Body of pancreas (tissue), 4 donors: ENCODE data around the gene SYDE1. TPM values are rescaled to one million over a fixed set of nuclear protein-coding genes. Genes with fewer than 3 reads are reported as not detected.

ENCODE experiments used
- ATAC-seq: fragments of 150-250 bp; one replicate; pipeline ENCODE4 v1.9.1; 2016
- DNase-seq, 4 donors: peaks; one replicate each; pipeline ENCODE4 v3.0.0-alpha.2; 2019
- H3K27ac ChIP-seq, 4 donors: fragments of 200-600 bp; sonication (generic); 1 replicate in 3 of 4; 2 replicates in 1 of 4; pipeline versions ENCODE4 v1.5.1 to v1.6.1; 2016 to 2019; ENCODE audit warnings: mild to moderate bottlenecking in 1 of 4, mixed read lengths in 1 of 4, moderate library complexity in 1 of 4
- H3K27me3 ChIP-seq, 2 donors: fragments of 200-600 bp; sonication (generic); one replicate each; pipeline ENCODE4 v1.6.0; 2016; ENCODE audit warnings: mild to moderate bottlenecking in 1 of 2
- H3K36me3 ChIP-seq, 2 donors: fragments of 200-600 bp; sonication (generic); replicated peaks in 1 of 2; 2 replicates each; pipeline ENCODE4 v1.5.1; 2016; ENCODE audit warnings: low read depth in 2 of 2; ENCODE audit not compliant: insufficient read depth in 1 of 2
- H3K4me1 ChIP-seq: fragments of 200-600 bp; sonication (generic); one replicate; pipeline ENCODE4 v1.6.0; 2016
- H3K4me3 ChIP-seq, 2 donors: fragments of 200-600 bp; sonication (generic); 1 replicate in 1 of 2; 2 replicates in 1 of 2; pipeline ENCODE4 v1.5.1; 2016 to 2019
- H3K9me3 ChIP-seq, 3 donors: fragments of 200-600 bp; sonication (generic); 1 replicate in 2 of 3; 2 replicates in 1 of 3; pipeline ENCODE4 v1.5.1; 2016
- POLR2A ChIP-seq, 3 donors: fragments of 450-650 bp; IDR thresholded peaks; one replicate each; pipeline ENCODE4 v1.6.1; 2016; ENCODE audit warnings: antibody characterized with exemption in 3 of 3, mild to moderate bottlenecking in 2 of 3
- WGBS, 2 donors: methylation state at CpG; one replicate each; pipeline ENCODE4 v1.1.5; 2017; 5-methylcytosine and 5-hydroxymethylcytosine counted together
- intact Hi-C: fragments of 100-400 bp; cut with DNase I; formaldehyde crosslinking; loops from one replicate; pipeline ENCODE4 v1.15.1; 2023
- total RNA-seq, 2 donors: library from RNA; depleted of rRNA; stranded (reverse); fragments of >200 nt; gene quantifications; one replicate each; pipeline ENCODE4 v1.1.0, GENCODE V29; 2016
- TF ChIP-seq, protein P1 (sequence below), 7 experiments: fragments of 450-650 bp in 4 of 7; fragments of 200-600 bp in 3 of 7; sonication (generic) in 3 of 7; IDR thresholded peaks; one replicate each; pipeline ENCODE4 v1.5.1; 2016 to 2019; ENCODE audit warnings: antibody characterized with exemption in 7 of 7

SYDE1 gene
- total RNA-seq, 2 donors from 2014 or later: 6.3 to 9.9 TPM

DNA sequence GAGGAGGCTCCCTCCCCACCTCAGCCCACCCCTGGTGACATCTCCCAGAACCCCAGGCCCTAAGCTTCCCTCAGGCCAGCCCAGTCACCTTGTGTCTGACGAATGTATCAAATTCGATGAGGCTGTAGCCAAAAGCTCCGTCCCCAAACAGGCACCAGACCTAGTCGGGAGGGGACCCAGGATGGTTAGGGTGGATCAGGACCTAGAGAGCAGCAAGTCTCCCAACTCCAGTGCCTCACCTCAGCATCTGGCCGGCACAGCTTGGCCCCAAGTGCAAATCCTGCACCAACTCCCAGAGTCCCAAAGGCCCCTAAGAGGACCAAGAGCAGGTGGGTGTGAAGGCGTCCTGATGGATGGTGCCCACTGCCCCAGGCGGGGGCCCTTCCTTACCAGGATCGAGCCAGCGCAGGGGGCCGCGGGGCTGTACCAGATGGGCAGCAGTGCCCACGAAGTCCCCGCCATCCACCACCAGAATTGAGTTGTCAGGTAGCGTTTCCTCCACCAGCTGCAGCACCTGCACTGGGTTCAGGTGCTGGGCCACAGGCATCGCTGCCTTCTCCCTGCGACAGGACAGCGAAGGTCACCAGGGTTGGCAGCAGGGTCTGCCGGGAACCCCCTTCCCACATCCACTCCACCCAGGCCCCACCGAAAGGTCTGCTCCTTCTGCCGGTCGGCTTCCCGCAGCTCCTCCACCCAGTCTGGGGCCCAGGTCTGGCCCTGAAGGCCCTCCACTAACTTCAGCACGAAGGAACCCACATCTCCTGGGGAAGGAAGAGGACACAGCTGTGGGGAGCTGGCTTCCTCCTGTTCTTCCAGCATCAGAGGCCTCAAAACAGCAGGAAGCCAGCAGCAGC is 8.8 kb downstream of the SYDE1 start:
- intact Hi-C loops: no loop called here
- H3K27ac ChIP-seq: no peak overlapping the region
- peaks cover 0 to 26% of the 10 kb centered on the region in 2 donors for H3K36me3 ChIP-seq
- ATAC-seq (no peak), DNase-seq (no peak)
- no peaks in the 10 kb centered on the region for H3K4me1 ChIP-seq
- 86 to 91% methylated on average over 13 to 18 of the region's 23 CpGs for WGBS, 2 donors
- TF ChIP-seq POLR2A (IDR thresholded peaks at IDR 0.05): no peak
- TF ChIP-seq, protein P1, sequence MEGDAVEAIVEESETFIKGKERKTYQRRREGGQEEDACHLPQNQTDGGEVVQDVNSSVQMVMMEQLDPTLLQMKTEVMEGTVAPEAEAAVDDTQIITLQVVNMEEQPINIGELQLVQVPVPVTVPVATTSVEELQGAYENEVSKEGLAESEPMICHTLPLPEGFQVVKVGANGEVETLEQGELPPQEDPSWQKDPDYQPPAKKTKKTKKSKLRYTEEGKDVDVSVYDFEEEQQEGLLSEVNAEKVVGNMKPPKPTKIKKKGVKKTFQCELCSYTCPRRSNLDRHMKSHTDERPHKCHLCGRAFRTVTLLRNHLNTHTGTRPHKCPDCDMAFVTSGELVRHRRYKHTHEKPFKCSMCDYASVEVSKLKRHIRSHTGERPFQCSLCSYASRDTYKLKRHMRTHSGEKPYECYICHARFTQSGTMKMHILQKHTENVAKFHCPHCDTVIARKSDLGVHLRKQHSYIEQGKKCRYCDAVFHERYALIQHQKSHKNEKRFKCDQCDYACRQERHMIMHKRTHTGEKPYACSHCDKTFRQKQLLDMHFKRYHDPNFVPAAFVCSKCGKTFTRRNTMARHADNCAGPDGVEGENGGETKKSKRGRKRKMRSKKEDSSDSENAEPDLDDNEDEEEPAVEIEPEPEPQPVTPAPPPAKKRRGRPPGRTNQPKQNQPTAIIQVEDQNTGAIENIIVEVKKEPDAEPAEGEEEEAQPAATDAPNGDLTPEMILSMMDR (IDR thresholded peaks at IDR 0.05): no peak
- H3K4me3 ChIP-seq: no peak overlapping the region
- H3K9me3 ChIP-seq: no peaks in the 10 kb centered on the region
- no peaks in the 10 kb centered on the region for H3K27me3 ChIP-seq

DNA sequence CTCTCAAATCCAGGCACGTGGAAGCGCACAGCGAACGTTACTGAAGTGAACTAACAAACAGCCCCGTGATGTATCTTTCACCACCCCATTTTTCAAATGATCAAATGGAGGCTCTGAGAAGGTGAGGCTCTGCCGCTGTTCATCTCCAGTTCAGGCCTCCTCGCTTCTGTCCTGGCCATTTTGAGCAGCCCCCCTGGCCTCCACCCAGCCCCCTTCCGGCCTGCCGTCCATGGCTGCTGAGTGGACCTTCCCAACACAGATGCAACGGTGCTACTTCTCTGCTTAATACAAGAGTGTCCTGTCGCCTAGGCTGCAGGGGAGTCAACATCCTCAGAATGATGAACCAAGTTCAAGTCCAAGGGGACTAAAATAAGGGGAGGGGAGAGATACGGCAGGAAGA is 9.7 kb downstream of the SYDE1 start:
- peaks cover 0 to 26% of the 10 kb centered on the region in 2 donors for H3K36me3 ChIP-seq
- intact Hi-C loops: no loop called here
- H3K27ac ChIP-seq: no peak overlapping the region
- H3K4me1 ChIP-seq: no peaks in the 10 kb centered on the region
- TF ChIP-seq, protein P1 (IDR thresholded peaks at IDR 0.05): no peak
- TF ChIP-seq POLR2A (IDR thresholded peaks at IDR 0.05): no peak
- no peak for ATAC-seq
- H3K9me3 ChIP-seq: no peaks in the 10 kb centered on the region
- WGBS, 2 donors: 93 to 95% methylated on average over 12 of the region's 12 CpGs
- no peaks in the 10 kb centered on the region for H3K27me3 ChIP-seq
- no peak overlapping the region for H3K4me3 ChIP-seq
- DNase-seq: no peak

DNA sequence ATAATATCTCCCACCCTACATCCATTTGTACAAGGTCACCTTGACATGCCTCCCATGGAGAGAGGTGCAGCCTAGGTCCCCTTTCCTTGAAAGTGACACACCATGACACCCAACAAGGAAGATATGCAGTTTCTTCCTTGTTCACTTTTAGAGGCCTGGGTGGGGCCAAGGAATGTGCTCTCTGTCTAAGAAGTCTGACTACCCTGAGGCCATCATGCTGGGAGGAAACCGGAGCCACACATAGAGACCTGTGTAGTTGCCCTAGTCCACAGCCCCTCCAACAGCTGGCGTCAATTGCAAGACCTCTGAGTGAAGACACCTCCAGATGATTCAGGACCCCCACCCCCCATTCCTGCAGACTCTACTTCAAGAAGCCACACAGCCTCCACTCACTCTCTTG is 11.0 kb downstream of the SYDE1 start:
- no peaks in the 10 kb centered on the region for H3K27me3 ChIP-seq
- H3K9me3 ChIP-seq: no peaks in the 10 kb centered on the region
- TF ChIP-seq, protein P1 (IDR thresholded peaks at IDR 0.05): no peak
- no peak for TF ChIP-seq POLR2A (IDR thresholded peaks at IDR 0.05)
- 83 to 95% methylated on average over 1 to 2 of the region's 2 CpGs for WGBS, 2 donors
- ATAC-seq (no peak), DNase-seq (no peak)
- H3K36me3 ChIP-seq: peaks cover 0 to 32% of the 10 kb centered on the region in 2 donors
- H3K27ac ChIP-seq: no peak overlapping the region
- no peak overlapping the region for H3K4me3 ChIP-seq
- H3K4me1 ChIP-seq: no peaks in the 10 kb centered on the region
- intact Hi-C loops: no loop called here

DNA sequence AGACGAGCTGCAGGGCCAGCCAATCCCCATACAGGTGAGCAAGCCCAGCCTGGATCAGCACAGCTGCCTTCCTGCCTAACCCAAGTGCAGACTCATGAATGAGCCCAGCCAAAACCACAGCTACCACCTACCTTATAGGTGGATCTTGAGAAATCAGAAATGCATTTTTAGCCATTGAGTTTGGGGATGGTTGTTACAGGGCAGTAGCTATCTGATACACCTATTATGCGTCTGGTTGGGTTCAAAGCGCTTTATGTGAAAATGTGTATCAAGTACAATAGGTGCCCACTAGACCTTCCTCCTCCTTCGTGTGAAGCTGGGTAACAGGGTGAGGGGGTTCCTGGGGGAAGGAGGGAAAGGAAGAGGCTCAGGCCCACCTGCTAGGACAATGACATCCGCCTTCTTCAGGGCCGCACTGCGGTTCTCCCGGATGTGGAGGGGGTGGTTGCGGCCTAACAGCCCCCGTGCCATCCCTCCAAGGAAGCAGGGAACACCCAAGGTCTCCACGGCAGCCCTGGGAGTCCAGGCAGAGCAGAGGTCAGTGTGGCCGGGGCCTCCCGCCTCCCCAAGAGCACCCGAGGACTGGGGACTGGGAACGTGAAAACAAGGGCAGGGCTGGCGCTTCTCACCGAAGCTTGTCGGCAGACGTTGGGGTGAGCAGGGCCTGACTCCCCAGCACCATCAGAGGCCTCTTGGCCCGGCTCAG is 11.7 kb downstream of the SYDE1 start:
- WGBS, 2 donors: 94 to 96% methylated on average over 16 to 19 of the region's 20 CpGs
- no peak overlapping the region for H3K27ac ChIP-seq
- peaks cover 6% of the 10 kb centered on the region for H3K4me1 ChIP-seq
- H3K36me3 ChIP-seq: peaks cover 0 to 30% of the 10 kb centered on the region in 2 donors
- ATAC-seq (no peak), DNase-seq (no peak)
- no peaks in the 10 kb centered on the region for H3K9me3 ChIP-seq
- no peak for TF ChIP-seq POLR2A (IDR thresholded peaks at IDR 0.05)
- TF ChIP-seq, protein P1 (IDR thresholded peaks at IDR 0.05): no peak
- no peak overlapping the region for H3K4me3 ChIP-seq
- intact Hi-C loops: no loop called here
- H3K27me3 ChIP-seq: no peaks in the 10 kb centered on the region
